ENCODE measurements around the gene MBD3L3. TPM values are rescaled to one million over a fixed set of nuclear protein-coding genes. Genes with fewer than 3 reads are reported as not detected.

MBD3L3 gene
- total RNA-seq, 4 donors from 2014 or later = not detected

DNA sequence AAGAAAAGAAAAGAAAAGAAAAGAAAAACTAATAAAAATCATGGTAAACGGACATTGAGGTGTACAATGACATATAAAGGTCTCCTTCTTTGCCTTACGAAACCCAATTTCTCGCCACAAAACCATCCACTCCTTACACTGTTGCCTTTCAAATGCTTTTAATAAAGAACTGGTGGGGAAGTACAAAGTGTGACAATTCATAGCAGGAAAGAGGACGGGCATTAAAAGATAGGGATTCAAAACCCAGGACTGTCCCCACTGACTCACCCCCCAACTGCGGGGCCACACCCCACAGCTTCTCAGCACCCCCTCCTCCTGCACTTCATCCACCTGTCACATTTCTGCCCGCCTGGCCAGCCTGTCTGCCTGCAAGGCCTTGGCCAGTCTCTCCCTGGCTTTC is 39.6 kb downstream of the MBD3L3 start:
- H3K9me3 ChIP-seq = no peaks in the 10 kb centered on the region
- H3K4me3 ChIP-seq = no peak overlapping the region
- no peak for TF ChIP-seq POLR2A (IDR thresholded peaks at IDR 0.05)
- TF ChIP-seq, protein P1, sequence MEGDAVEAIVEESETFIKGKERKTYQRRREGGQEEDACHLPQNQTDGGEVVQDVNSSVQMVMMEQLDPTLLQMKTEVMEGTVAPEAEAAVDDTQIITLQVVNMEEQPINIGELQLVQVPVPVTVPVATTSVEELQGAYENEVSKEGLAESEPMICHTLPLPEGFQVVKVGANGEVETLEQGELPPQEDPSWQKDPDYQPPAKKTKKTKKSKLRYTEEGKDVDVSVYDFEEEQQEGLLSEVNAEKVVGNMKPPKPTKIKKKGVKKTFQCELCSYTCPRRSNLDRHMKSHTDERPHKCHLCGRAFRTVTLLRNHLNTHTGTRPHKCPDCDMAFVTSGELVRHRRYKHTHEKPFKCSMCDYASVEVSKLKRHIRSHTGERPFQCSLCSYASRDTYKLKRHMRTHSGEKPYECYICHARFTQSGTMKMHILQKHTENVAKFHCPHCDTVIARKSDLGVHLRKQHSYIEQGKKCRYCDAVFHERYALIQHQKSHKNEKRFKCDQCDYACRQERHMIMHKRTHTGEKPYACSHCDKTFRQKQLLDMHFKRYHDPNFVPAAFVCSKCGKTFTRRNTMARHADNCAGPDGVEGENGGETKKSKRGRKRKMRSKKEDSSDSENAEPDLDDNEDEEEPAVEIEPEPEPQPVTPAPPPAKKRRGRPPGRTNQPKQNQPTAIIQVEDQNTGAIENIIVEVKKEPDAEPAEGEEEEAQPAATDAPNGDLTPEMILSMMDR (IDR thresholded peaks at IDR 0.05) = no peak
- H3K27me3 ChIP-seq = no peaks in the 10 kb centered on the region
- no peak overlapping the region for H3K27ac ChIP-seq
- DNase-seq = no peak
- intact Hi-C loops (cut with DNase I; ENCODE audit: low total_unique reads) = no loop called here
- no peaks in the 10 kb centered on the region for H3K36me3 ChIP-seq
- H3K4me1 ChIP-seq = no peaks in the 10 kb centered on the region

GRCh38 chr19:7013678-7014077 is 44.8 kb downstream of the MBD3L3 start:
- TF ChIP-seq POLR2A (IDR thresholded peaks at IDR 0.05) = no peak
- TF ChIP-seq, protein P1 (IDR thresholded peaks at IDR 0.05) = no peak
- intact Hi-C loops (cut with DNase I; ENCODE audit: low total_unique reads) = no loop called here
- H3K9me3 ChIP-seq = no peaks in the 10 kb centered on the region
- no peak overlapping the region for H3K4me3 ChIP-seq
- H3K27me3 ChIP-seq = no peaks in the 10 kb centered on the region
- DNase-seq = no peak
- no peaks in the 10 kb centered on the region for H3K36me3 ChIP-seq
- no peak overlapping the region for H3K27ac ChIP-seq
- no peaks in the 10 kb centered on the region for H3K4me1 ChIP-seq

- TF ChIP-seq, protein P1 (IDR thresholded peaks at IDR 0.05) = no peak
- no peak for TF ChIP-seq POLR2A (IDR thresholded peaks at IDR 0.05)
- no peak for DNase-seq
- no peaks in the 10 kb centered on the region for H3K27me3 ChIP-seq
- intact Hi-C loops (cut with DNase I; ENCODE audit: low total_unique reads) = no loop called here
- no peak overlapping the region for H3K4me3 ChIP-seq
- no peak overlapping the region for H3K27ac ChIP-seq
- no peaks in the 10 kb centered on the region for H3K4me1 ChIP-seq
- no peaks in the 10 kb centered on the region for H3K9me3 ChIP-seq
- H3K36me3 ChIP-seq = no peaks in the 10 kb centered on the region
Observed at GRCh38 chr19:7010722-7011593, 47.5 kb downstream of the MBD3L3 start.

- Histone ChIP-seq H3K9me3 (no peaks in the 10 kb centered on the region), H3K36me3 (no peaks in the 10 kb centered on the region), H3K4me3 (no peak overlapping the region), H3K4me1 (no peaks in the 10 kb centered on the region), H3K27me3 (no peaks in the 10 kb centered on the region), H3K27ac (no peak overlapping the region)
- no peak for DNase-seq
- TF ChIP-seq POLR2A (IDR thresholded peaks at IDR 0.05) = no peak
- TF ChIP-seq, protein P1 (IDR thresholded peaks at IDR 0.05) = no peak
- intact Hi-C loops (cut with DNase I; ENCODE audit: low total_unique reads) = no loop called here
Observed at GRCh38 chr19:7007859-7008258, 50.6 kb downstream of the MBD3L3 start.

Other genes with a start within 250 kb of the MBD3L3 start
- gene ADGRE1, start 171.1 kb downstream of the MBD3L3 start, total RNA-seq = 1 to 10 TPM in 1 of 4 donors, under 1 TPM in 1, not detected in 2; 0.21 to 1.0 TPM
- not detected for gene MBD3L2B, start 37.2 kb downstream of the MBD3L3 start, total RNA-seq
- gene MBD3L5, start 28.1 kb downstream of the MBD3L3 start, total RNA-seq = not detected
- gene MBD3L4, start 18.5 kb downstream of the MBD3L3 start, total RNA-seq = not detected
- gene MBD3L2, start 9.4 kb downstream of the MBD3L3 start, total RNA-seq = not detected
- 10 to 100 TPM in 3 of 4 donors, 1 to 10 TPM in 1; 7.6 to 34.9 (median 15.7) TPM for gene ZNF557, start 11.0 kb upstream of the MBD3L3 start, total RNA-seq
- gene INSR, start 235.7 kb upstream of the MBD3L3 start, total RNA-seq = 10 to 100 TPM; 46.0 to 97.6 (median 68.3) TPM